Measurements from ENCODE around the gene SIGLEC10. TPM values are rescaled to one million over a fixed set of nuclear protein-coding genes. Genes with fewer than 3 reads are reported as not detected.

SIGLEC10 gene
- total and polyA plus RNA-seq, 9 of the 15 experiments (the other 6 are each of a cell fraction or from before 2014, with no cell fraction given), result 0.10 to 1.8 (median 0.82) TPM

DNA sequence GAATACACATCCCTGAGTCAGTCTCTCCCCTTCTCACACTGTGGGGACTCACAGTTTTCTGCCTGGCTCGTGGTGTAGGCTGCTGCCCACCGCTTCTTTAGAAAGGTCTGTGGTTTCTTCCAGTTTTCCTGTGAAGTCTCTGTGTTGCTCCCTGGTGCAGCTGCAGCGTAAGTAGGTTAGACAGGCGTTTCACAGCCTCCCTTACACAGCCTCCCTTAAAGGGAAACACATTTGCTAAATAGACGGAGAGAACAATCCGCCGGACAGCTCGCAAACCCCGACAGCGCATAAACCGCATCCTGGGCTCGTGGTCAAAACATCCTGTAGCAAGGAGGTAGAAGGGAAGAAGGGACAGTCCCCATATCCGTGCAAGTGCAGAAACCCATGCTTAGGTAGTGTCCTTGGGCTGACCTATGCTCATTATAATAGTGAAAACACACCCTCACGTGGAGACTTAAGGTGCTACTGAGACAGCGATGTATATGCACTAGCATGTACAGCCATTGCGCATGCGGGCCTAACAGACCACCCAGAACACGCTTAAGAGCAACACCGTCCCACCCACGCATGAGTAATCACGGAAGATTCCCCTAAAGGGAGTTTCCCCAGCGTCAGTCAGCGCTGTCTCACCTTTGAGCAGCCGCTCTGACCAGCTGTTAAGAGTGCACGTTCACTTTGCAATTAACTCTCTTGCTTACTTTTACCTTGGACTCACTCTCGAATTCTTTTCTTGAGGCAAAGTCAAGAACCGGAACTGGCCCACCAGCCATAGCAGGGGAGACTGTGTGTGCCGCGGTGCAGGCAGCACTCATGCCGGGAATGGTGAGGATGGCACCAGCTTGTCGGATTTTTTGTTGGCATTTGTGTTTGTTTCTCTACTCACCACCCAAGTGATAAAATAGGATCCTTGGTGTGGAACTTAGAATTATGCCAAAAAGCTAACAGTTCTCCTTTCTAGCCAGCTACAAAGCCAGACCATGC is 24.3 kb upstream of the SIGLEC10 start (continued):
- TF ChIP-seq, protein P1, sequence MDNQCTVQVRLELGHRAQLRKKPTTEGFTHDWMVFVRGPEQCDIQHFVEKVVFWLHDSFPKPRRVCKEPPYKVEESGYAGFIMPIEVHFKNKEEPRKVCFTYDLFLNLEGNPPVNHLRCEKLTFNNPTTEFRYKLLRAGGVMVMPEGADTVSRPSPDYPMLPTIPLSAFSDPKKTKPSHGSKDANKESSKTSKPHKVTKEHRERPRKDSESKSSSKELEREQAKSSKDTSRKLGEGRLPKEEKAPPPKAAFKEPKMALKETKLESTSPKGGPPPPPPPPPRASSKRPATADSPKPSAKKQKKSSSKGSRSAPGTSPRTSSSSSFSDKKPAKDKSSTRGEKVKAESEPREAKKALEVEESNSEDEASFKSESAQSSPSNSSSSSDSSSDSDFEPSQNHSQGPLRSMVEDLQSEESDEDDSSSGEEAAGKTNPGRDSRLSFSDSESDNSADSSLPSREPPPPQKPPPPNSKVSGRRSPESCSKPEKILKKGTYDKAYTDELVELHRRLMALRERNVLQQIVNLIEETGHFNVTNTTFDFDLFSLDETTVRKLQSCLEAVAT (IDR thresholded peaks at IDR 0.05), result 0 out of 4 replicates have a peak, but pooled peaks of 1 of the 2 experiments have one; percentile 7
- TF ChIP-seq ZNF699 (CRISPR knock-in tag; IDR thresholded peaks at IDR 0.05; ENCODE audit: insufficient replicate concordance) (no peak), MYBL2 (IDR thresholded peaks at IDR 0.05; ENCODE audit: low read depth) (no peak), MYBL2 (CRISPR knock-in tag; IDR thresholded peaks at IDR 0.05; ENCODE audit: borderline replicate concordance) (no peak), PTBP1 (IDR thresholded peaks at IDR 0.05; ENCODE audit: low read depth, low read length) (no peak), EHMT2 (IDR thresholded peaks at IDR 0.05) (no peak), BACH1 (tag; IDR thresholded peaks at IDR 0.05) (peak; percentile 59; the same call in 1 of the 2 replicates), KDM5B (IDR thresholded peaks at IDR 0.05; ENCODE audit: insufficient replicate concordance, low read depth, low read length) (peak; percentile 60), ATF1 (CRISPR knock-in tag; IDR thresholded peaks at IDR 0.05) (no peak), ATF1 (tag; IDR thresholded peaks at IDR 0.05) (peak; percentile 65), RFX1 (IDR thresholded peaks at IDR 0.05) (no peak)
- TF ChIP-seq, protein P2, sequence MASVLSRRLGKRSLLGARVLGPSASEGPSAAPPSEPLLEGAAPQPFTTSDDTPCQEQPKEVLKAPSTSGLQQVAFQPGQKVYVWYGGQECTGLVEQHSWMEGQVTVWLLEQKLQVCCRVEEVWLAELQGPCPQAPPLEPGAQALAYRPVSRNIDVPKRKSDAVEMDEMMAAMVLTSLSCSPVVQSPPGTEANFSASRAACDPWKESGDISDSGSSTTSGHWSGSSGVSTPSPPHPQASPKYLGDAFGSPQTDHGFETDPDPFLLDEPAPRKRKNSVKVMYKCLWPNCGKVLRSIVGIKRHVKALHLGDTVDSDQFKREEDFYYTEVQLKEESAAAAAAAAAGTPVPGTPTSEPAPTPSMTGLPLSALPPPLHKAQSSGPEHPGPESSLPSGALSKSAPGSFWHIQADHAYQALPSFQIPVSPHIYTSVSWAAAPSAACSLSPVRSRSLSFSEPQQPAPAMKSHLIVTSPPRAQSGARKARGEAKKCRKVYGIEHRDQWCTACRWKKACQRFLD (CRISPR knock-in tag; IDR thresholded peaks at IDR 0.05), result 0 out of 2 replicates have a peak, but pooled peaks have one; percentile 27
- TF ChIP-seq, protein P3, sequence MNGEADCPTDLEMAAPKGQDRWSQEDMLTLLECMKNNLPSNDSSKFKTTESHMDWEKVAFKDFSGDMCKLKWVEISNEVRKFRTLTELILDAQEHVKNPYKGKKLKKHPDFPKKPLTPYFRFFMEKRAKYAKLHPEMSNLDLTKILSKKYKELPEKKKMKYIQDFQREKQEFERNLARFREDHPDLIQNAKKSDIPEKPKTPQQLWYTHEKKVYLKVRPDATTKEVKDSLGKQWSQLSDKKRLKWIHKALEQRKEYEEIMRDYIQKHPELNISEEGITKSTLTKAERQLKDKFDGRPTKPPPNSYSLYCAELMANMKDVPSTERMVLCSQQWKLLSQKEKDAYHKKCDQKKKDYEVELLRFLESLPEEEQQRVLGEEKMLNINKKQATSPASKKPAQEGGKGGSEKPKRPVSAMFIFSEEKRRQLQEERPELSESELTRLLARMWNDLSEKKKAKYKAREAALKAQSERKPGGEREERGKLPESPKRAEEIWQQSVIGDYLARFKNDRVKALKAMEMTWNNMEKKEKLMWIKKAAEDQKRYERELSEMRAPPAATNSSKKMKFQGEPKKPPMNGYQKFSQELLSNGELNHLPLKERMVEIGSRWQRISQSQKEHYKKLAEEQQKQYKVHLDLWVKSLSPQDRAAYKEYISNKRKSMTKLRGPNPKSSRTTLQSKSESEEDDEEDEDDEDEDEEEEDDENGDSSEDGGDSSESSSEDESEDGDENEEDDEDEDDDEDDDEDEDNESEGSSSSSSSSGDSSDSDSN (IDR thresholded peaks at IDR 0.05; ENCODE audit: borderline replicate concordance in 1 of 2, low read depth in 2 of 2, low read length in 2 of 2), result no peak; a peak in 1 of 4 replicates
- TF ChIP-seq, protein P4, sequence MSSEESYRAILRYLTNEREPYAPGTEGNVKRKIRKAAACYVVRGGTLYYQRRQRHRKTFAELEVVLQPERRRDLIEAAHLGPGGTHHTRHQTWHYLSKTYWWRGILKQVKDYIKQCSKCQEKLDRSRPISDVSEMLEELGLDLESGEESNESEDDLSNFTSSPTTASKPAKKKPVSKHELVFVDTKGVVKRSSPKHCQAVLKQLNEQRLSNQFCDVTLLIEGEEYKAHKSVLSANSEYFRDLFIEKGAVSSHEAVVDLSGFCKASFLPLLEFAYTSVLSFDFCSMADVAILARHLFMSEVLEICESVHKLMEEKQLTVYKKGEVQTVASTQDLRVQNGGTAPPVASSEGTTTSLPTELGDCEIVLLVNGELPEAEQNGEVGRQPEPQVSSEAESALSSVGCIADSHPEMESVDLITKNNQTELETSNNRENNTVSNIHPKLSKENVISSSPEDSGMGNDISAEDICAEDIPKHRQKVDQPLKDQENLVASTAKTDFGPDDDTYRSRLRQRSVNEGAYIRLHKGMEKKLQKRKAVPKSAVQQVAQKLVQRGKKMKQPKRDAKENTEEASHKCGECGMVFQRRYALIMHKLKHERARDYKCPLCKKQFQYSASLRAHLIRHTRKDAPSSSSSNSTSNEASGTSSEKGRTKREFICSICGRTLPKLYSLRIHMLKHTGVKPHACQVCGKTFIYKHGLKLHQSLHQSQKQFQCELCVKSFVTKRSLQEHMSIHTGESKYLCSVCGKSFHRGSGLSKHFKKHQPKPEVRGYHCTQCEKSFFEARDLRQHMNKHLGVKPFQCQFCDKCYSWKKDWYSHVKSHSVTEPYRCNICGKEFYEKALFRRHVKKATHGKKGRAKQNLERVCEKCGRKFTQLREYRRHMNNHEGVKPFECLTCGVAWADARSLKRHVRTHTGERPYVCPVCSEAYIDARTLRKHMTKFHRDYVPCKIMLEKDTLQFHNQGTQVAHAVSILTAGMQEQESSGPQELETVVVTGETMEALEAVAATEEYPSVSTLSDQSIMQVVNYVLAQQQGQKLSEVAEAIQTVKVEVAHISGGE (CRISPR knock-in tag; IDR thresholded peaks at IDR 0.05), result 0 out of 6 replicates have a peak, but pooled peaks of 1 of the 3 experiments have one; percentile 32
- TF ChIP-seq, protein P5, sequence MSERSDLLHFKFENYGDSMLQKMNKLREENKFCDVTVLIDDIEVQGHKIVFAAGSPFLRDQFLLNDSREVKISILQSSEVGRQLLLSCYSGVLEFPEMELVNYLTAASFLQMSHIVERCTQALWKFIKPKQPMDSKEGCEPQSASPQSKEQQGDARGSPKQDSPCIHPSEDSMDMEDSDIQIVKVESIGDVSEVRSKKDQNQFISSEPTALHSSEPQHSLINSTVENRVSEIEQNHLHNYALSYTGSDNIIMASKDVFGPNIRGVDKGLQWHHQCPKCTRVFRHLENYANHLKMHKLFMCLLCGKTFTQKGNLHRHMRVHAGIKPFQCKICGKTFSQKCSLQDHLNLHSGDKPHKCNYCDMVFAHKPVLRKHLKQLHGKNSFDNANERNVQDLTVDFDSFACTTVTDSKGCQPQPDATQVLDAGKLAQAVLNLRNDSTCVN (CRISPR knock-in tag; IDR thresholded peaks at IDR 0.05), result no peak

Measured in K562 (cell line).